HEK293 (cell line): ENCODE data around the gene IL6R.

Experiments used
- CTCF ChIA-PET: fragments of 350-600 bp; formaldehyde crosslinking; extraction: SDS; loops from one replicate; lab custom pipeline; 2021; ENCODE audit warnings: antibody characterized with exemption; lab: Yijun Ruan, JAX
- POLR2A ChIA-PET: fragments of 300-600 bp; formaldehyde crosslinking; extraction: SDS; loops from one replicate; lab custom pipeline; 2020; ENCODE audit warnings: antibody characterized with exemption, inconsistent platforms; lab: Yijun Ruan, JAX
- H3K27ac ChIP-seq: fragments of 200-500 bp; sonication (Bioruptor generic); 2 replicates; pipeline ENCODE4 v1.5.1; 2014; ENCODE audit warnings: low read depth, low read length, control low read depth, inconsistent platforms; ENCODE audit errors: extremely low read depth
- H3K36me3 ChIP-seq, 2 experiments: fragments of 200-500 bp in 1 of 2; sonication (Bioruptor generic) in 1 of 2; 1 replicate in 1 of 2; 2 replicates in 1 of 2; pipeline ENCODE4 v1.5.1; 2014 to 2017; ENCODE audit warnings: inconsistent platforms in 2 of 2, low read length in 2 of 2; ENCODE audit not compliant: control insufficient read depth in 2 of 2, insufficient read depth in 1 of 2
- H3K4me1 ChIP-seq: fragments of 200-500 bp; sonication (Bioruptor generic); 2 replicates; pipeline ENCODE4 v1.5.1; 2014; ENCODE audit warnings: mild to moderate bottlenecking, low read length, inconsistent platforms; ENCODE audit not compliant: control insufficient read depth, insufficient read depth
- H3K4me3 ChIP-seq: 2 replicates; pipeline ENCODE4 v1.5.1; 2011; ENCODE audit warnings: low read depth, mild to moderate bottlenecking, control low read depth, low read length, moderate library complexity
- H3K9me3 ChIP-seq: fragments of 200-500 bp; sonication (Bioruptor generic); 2 replicates; pipeline ENCODE4 v1.5.1; 2014; ENCODE audit warnings: low read depth, low read length, inconsistent platforms; ENCODE audit not compliant: control insufficient read depth, insufficient read depth
- BCL11A ChIP-seq: fragments of 450-650 bp; formaldehyde crosslinking; IDR thresholded peaks from 2 replicates; pipeline ENCODE4 v1.5.1; 2016; ENCODE audit warnings: low read depth, missing biosample characterization, missing genetic modification characterization
- BCL11B ChIP-seq: fragments of 450-650 bp; formaldehyde crosslinking; IDR thresholded peaks from 2 replicates; pipeline ENCODE4 v1.5.1; 2016; ENCODE audit warnings: low read depth, missing biosample characterization, missing genetic modification characterization
- BCL6B ChIP-seq: fragments of 450-650 bp; formaldehyde crosslinking; IDR thresholded peaks from 2 replicates; pipeline ENCODE4 v1.5.1; 2017; ENCODE audit warnings: missing biosample characterization, missing genetic modification characterization
- CTCF ChIP-seq: fragments of 450-650 bp; formaldehyde crosslinking; IDR thresholded peaks from 2 replicates; pipeline ENCODE4 v1.5.1; 2016; ENCODE audit warnings: missing biosample characterization, missing genetic modification characterization
- EGR2 ChIP-seq: fragments of 450-650 bp; formaldehyde crosslinking; IDR thresholded peaks from 2 replicates; pipeline ENCODE4 v1.5.1; 2016; ENCODE audit warnings: low read depth, missing biosample characterization, missing genetic modification characterization
- GLIS2 ChIP-seq: fragments of 450-650 bp; formaldehyde crosslinking; IDR thresholded peaks from 2 replicates; pipeline ENCODE4 v1.5.1; 2016; ENCODE audit warnings: missing biosample characterization, missing genetic modification characterization
- HOXC10 ChIP-seq: sonication (generic); formaldehyde crosslinking; IDR thresholded peaks from 2 replicates; pipeline ENCODE4 v1.8.1; 2023; ENCODE audit warnings: mild to moderate bottlenecking, missing genetic modification reagents
- KLF10 ChIP-seq: fragments of 450-650 bp; IDR thresholded peaks from 2 replicates; pipeline ENCODE4 v1.5.1; 2018; ENCODE audit warnings: missing biosample characterization, mild to moderate bottlenecking, missing genetic modification characterization
- SP2 ChIP-seq: fragments of 450-650 bp; formaldehyde crosslinking; IDR thresholded peaks from 2 replicates; pipeline ENCODE4 v1.5.1; 2016; ENCODE audit warnings: missing biosample characterization, missing genetic modification characterization
- YY1 ChIP-seq: fragments of 450-650 bp; formaldehyde crosslinking; IDR thresholded peaks from 2 replicates; pipeline ENCODE4 v1.5.1; 2018; ENCODE audit warnings: missing biosample characterization, missing genetic modification characterization
- ZBTB48 ChIP-seq: fragments of 450-650 bp; formaldehyde crosslinking; IDR thresholded peaks from 2 replicates; pipeline ENCODE4 v1.5.1; 2016; ENCODE audit warnings: missing biosample characterization, missing genetic modification characterization
- ZFHX2 ChIP-seq: fragments of 450-650 bp; formaldehyde crosslinking; conservative IDR thresholded peaks from 2 replicates; pipeline ENCODE4 v1.5.1; 2016; ENCODE audit warnings: missing biosample characterization, missing genetic modification characterization
- ZFP69B ChIP-seq: fragments of 450-650 bp; formaldehyde crosslinking; IDR thresholded peaks from 2 replicates; pipeline ENCODE4 v1.5.1; 2016; ENCODE audit warnings: missing biosample characterization, missing genetic modification characterization
- ZNF239 ChIP-seq: fragments of 450-650 bp; formaldehyde crosslinking; IDR thresholded peaks from 2 replicates; pipeline ENCODE4 v1.5.1; 2016; ENCODE audit warnings: missing biosample characterization, missing genetic modification characterization
- ZNF292 ChIP-seq: fragments of 450-650 bp; formaldehyde crosslinking; IDR thresholded peaks from 2 replicates; pipeline ENCODE4 v1.5.1; 2016; ENCODE audit warnings: low read depth, missing biosample characterization, missing genetic modification characterization, borderline replicate concordance
- ZNF335 ChIP-seq: fragments of 450-650 bp; formaldehyde crosslinking; conservative IDR thresholded peaks from 2 replicates; pipeline ENCODE4 v1.5.1; 2016; ENCODE audit warnings: missing biosample characterization, missing genetic modification characterization
- ZNF350 ChIP-seq: fragments of 450-650 bp; formaldehyde crosslinking; IDR thresholded peaks from 2 replicates; pipeline ENCODE4 v1.5.0; 2017; ENCODE audit warnings: missing biosample characterization, mild to moderate bottlenecking, missing genetic modification characterization
- ZNF426 ChIP-seq: fragments of 450-650 bp; formaldehyde crosslinking; IDR thresholded peaks from 2 replicates; pipeline ENCODE4 v1.5.1; 2017; ENCODE audit warnings: missing biosample characterization, missing genetic modification characterization, mild to moderate bottlenecking, inconsistent platforms, moderate library complexity
- ZNF529 ChIP-seq: fragments of 450-650 bp; formaldehyde crosslinking; IDR thresholded peaks from 2 replicates; pipeline ENCODE4 v1.5.1; 2017; ENCODE audit warnings: missing genetic modification characterization, missing biosample characterization; ENCODE audit not compliant: insufficient replicate concordance
- ZNF692 ChIP-seq: fragments of 450-650 bp; formaldehyde crosslinking; IDR thresholded peaks from 2 replicates; pipeline ENCODE4 v1.5.1; 2016; ENCODE audit warnings: missing biosample characterization, missing genetic modification characterization
- ZNF791 ChIP-seq: fragments of 450-650 bp; formaldehyde crosslinking; IDR thresholded peaks from 2 replicates; pipeline ENCODE4 v1.5.1; 2016; ENCODE audit warnings: missing biosample characterization, missing genetic modification characterization
- ZSCAN23 ChIP-seq: fragments of 450-650 bp; formaldehyde crosslinking; IDR thresholded peaks from 2 replicates; pipeline ENCODE4 v1.5.1; 2016; ENCODE audit warnings: missing biosample characterization, missing genetic modification characterization

The IL6R gene

GRCh38 chr1:154441241-154441888 is 36.2 kb downstream of the IL6R start:
- CTCF ChIA-PET: interaction anchor here (0.6 to 1.6 kb wide), 15 partner anchors 13 to 659 kb away, joined by 3 to 5 read pairs (median 3); no protein-coding TSS in a partner anchor
- POLR2A ChIA-PET: no interaction called here
- H3K27ac ChIP-seq: no peak overlapping the region

GRCh38 chr1:154442006-154442740 is 37.0 kb downstream of the IL6R start:
- Histone ChIP-seq H3K9me3 (no peaks in the 10 kb centered on the region), H3K4me1 (peaks cover 3% of the 10 kb centered on the region; the same call in 1 of the 2 replicates), H3K36me3 (no peaks in the 10 kb centered on the region), H3K27ac (no peak overlapping the region), H3K4me3 (no peak overlapping the region)
- TF ChIP-seq BCL11B (tag by site-specific recombination) (no peak), ZFHX2 (tag by site-specific recombination) (peak; percentile 100), EGR2 (tag by site-specific recombination) (peak; percentile 100), GLIS2 (tag by site-specific recombination) (peak; percentile 51; the same call in 1 of the 2 replicates), CTCF (0 out of 2 replicates have a peak, but pooled peaks have one; percentile 12), ZFP69B (tag by site-specific recombination) (0 out of 2 replicates have a peak, but pooled peaks have one; percentile 37), SP2 (no peak), ZNF692 (tag by site-specific recombination) (peak; percentile 49; the same call in 1 of the 2 replicates)
- ChIA-PET CTCF (interaction anchor here (0.5 to 2.0 kb wide), 26 partner anchors 8 to 720 kb away, joined by 3 to 7 read pairs (median 3); partner anchors contain the start of gene HAX1), POLR2A (no interaction called here)

More at GRCh38 chr1:154441241-154441888, 36.2 kb downstream of the IL6R start:
- H3K36me3 ChIP-seq: no peaks in the 10 kb centered on the region
- H3K4me1 ChIP-seq: peaks cover 3% of the 10 kb centered on the region; the same call in 1 of the 2 replicates
- H3K9me3 ChIP-seq: no peaks in the 10 kb centered on the region
- TF ChIP-seq BCL11A (tag by site-specific recombination): no peak
- TF ChIP-seq HOXC10 (CRISPR knock-in tag): no peak
- no peak for TF ChIP-seq ZNF791 (tag by site-specific recombination)
- no peak for TF ChIP-seq ZNF335 (tag by site-specific recombination)
- TF ChIP-seq ZNF426 (tag by site-specific recombination): no peak
- no peak for TF ChIP-seq ZNF529
- TF ChIP-seq ZFHX2 (tag by site-specific recombination): no peak
- TF ChIP-seq ZNF239 (tag by site-specific recombination): no peak
- TF ChIP-seq KLF10: no peak
- TF ChIP-seq ZSCAN23 (tag by site-specific recombination): no peak
- TF ChIP-seq ZFP69B (tag by site-specific recombination): no peak
- no peak for TF ChIP-seq ZNF350
- TF ChIP-seq YY1 (tag by site-specific recombination): no peak
- no peak for TF ChIP-seq BCL6B (tag by site-specific recombination)
- TF ChIP-seq ZBTB48 (tag by site-specific recombination): no peak
- no peak for TF ChIP-seq ZNF292 (tag by site-specific recombination)
- no peak overlapping the region for H3K4me3 ChIP-seq
